CD4-positive, alpha-beta T cell (primary cell): ENCODE results near the gene CRB1. TPM values are rescaled to one million over a fixed set of nuclear protein-coding genes. Genes with fewer than 3 reads are reported as not detected.

Experiments
- ATAC-seq: fragments of 200-7000 bp; cut with Tn5 transposase; one replicate; pipeline ENCODE4 v1.10.0; 2022; ENCODE audit warnings: mild to moderate bottlenecking; ENCODE audit not compliant: poor library complexity
- CTCF ChIA-PET: fragments of 350-600 bp; sonication (Branson Sonifier 250); formaldehyde crosslinking; loops from one replicate; lab custom pipeline; 2021; ENCODE audit warnings: antibody characterized with exemption, inconsistent platforms; lab: Charles Lee
- POLR2A ChIA-PET: fragments of 350-600 bp; sonication (Branson Sonifier 250); formaldehyde crosslinking; loops from one replicate; lab custom pipeline; 2021; ENCODE audit warnings: antibody characterized with exemption, inconsistent platforms; lab: Charles Lee
- DNase-seq, 14 experiments: peaks; one replicate each; pipeline ENCODE4 v3.0.0-alpha.2; 2013 to 2020; ENCODE audit warnings: mixed read lengths in 2 of 14
- H3K27ac ChIP-seq, 2 donors: one replicate each; pipeline versions ENCODE4 v1.5.1 to v1.7.0; 2013; ENCODE audit warnings: low read length in 2 of 2, low read depth in 1 of 2, mild to moderate bottlenecking in 1 of 2
- H3K27me3 ChIP-seq, 2 experiments: 1 replicate in 1 of 2; 2 replicates in 1 of 2; pipeline versions ENCODE4 v1.6.1 to v1.7.0; 2013; ENCODE audit warnings: low read length in 2 of 2, control low read depth in 1 of 2, mild to moderate bottlenecking in 1 of 2, moderate library complexity in 1 of 2; ENCODE audit not compliant: insufficient read depth in 2 of 2, control insufficient read depth in 1 of 2
- H3K36me3 ChIP-seq: one replicate; pipeline ENCODE4 v1.6.1; 2013; ENCODE audit warnings: low read length, control low read depth; ENCODE audit not compliant: insufficient read depth
- H3K4me1 ChIP-seq: one replicate; pipeline ENCODE4 v1.6.1; 2013; ENCODE audit warnings: low read length, control low read depth; ENCODE audit not compliant: insufficient read depth
- H3K4me3 ChIP-seq: one replicate; pipeline ENCODE4 v1.5.1; 2013; ENCODE audit warnings: mild to moderate bottlenecking, low read length, moderate library complexity
- H3K9me3 ChIP-seq, 2 experiments: 1 replicate in 1 of 2; 2 replicates in 1 of 2; pipeline versions ENCODE4 v1.6.1 to v1.7.0; 2013; ENCODE audit warnings: low read length in 2 of 2, mild to moderate bottlenecking in 2 of 2, control low read depth in 1 of 2, moderate library complexity in 1 of 2; ENCODE audit not compliant: control insufficient read depth in 1 of 2, insufficient read depth in 1 of 2
- H3K27ac Mint-ChIP-seq: one replicate; pipeline ENCODE4 v1.8.0; 2020; ENCODE audit warnings: mixed read lengths
- H3K27me3 Mint-ChIP-seq: one replicate; pipeline ENCODE4 v1.8.0; 2021; ENCODE audit warnings: mixed read lengths
- H3K36me3 Mint-ChIP-seq: one replicate; pipeline ENCODE4 v1.8.0; 2021; ENCODE audit warnings: low read depth, mixed read lengths
- H3K4me1 Mint-ChIP-seq: one replicate; pipeline ENCODE4 v1.8.0; 2021; ENCODE audit warnings: low read depth, mixed read lengths
- H3K4me3 Mint-ChIP-seq: one replicate; pipeline ENCODE4 v1.8.0; 2020; ENCODE audit warnings: mild to moderate bottlenecking, mixed read lengths
- H3K9me3 Mint-ChIP-seq: one replicate; pipeline ENCODE4 v1.8.0; 2020; ENCODE audit warnings: mixed read lengths
- intact Hi-C, 2 experiments: fragments of 100-400 bp; cut with DNase I in 1 of 2; cut with micrococcal nuclease in 1 of 2; formaldehyde crosslinking; loops; one replicate each; pipeline versions ENCODE4 v1.15.1 to v1.9.0; 2023 to 2025; cut with DNase I, micrococcal nuclease
- total RNA-seq, 174 experiments: library from RNA in 2 of 174; stranded (reverse) in 2 of 174; gene quantifications; one replicate each; pipeline ENCODE4 v1.2.3 and lab custom pipeline; 2021 to 2026
- TF ChIP-seq, protein P1 (sequence below): fragments of 200-600 bp; IDR thresholded peaks from one replicate; pipeline ENCODE4 v1.8.0; 2022; ENCODE audit warnings: antibody characterized with exemption, mild to moderate bottlenecking

Gene CRB1
- total RNA-seq, 2 experiments from 2014 or later = 0.17 to 0.25 TPM

DNA sequence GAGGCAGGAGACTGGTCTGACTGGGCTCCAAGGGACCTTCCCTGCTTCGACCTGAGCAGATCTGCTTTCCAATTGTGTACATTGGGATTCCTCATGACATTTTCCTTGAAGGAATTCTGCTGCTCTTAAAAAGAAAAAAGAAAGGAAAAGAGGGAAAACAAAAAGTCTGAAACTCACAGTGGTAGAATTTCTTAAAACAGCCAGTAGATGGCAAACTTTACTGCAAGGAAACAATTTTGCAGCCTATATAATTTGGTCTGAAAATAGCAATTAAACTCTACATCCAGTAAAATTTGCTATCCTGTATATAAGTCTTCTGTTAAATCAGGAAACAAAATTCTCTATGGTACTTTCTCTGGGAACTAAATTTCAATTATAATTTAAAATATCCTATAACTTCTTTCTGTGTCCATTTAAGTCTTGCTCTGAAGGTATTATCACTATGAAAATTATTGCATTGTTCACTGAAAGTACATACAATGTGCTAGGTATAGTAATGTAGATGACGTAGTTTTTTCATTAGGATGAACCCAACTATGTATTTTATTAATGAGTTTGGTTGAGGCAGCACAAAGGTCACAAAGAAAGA, 59.8 kb downstream of the CRB1 start:
- CTCF ChIA-PET = no interaction called here
- no peaks in the 10 kb centered on the region for H3K9me3 ChIP-seq
- no peaks in the 10 kb centered on the region for H3K4me1 Mint-ChIP-seq
- no peaks in the 10 kb centered on the region for H3K36me3 Mint-ChIP-seq
- no peaks in the 10 kb centered on the region for H3K27me3 Mint-ChIP-seq
- POLR2A ChIA-PET = no interaction called here
- no peaks in the 10 kb centered on the region for H3K27me3 ChIP-seq
- no peaks in the 10 kb centered on the region for H3K9me3 Mint-ChIP-seq
- H3K4me3 ChIP-seq = no peak overlapping the region
- DNase-seq (peak in 2 of 14 experiments; percentile 2 to 9), ATAC-seq (no peak)
- no peak overlapping the region for H3K27ac ChIP-seq
- intact Hi-C loops = loop anchor here (5.0 to 10.0 kb wide), 3 partner anchors 194 to 1137 kb away; no protein-coding TSS in a partner anchor
- no peaks in the 10 kb centered on the region for H3K36me3 ChIP-seq
- H3K27ac Mint-ChIP-seq = no peak overlapping the region
- no peak overlapping the region for H3K4me3 Mint-ChIP-seq
- TF ChIP-seq, protein P1, sequence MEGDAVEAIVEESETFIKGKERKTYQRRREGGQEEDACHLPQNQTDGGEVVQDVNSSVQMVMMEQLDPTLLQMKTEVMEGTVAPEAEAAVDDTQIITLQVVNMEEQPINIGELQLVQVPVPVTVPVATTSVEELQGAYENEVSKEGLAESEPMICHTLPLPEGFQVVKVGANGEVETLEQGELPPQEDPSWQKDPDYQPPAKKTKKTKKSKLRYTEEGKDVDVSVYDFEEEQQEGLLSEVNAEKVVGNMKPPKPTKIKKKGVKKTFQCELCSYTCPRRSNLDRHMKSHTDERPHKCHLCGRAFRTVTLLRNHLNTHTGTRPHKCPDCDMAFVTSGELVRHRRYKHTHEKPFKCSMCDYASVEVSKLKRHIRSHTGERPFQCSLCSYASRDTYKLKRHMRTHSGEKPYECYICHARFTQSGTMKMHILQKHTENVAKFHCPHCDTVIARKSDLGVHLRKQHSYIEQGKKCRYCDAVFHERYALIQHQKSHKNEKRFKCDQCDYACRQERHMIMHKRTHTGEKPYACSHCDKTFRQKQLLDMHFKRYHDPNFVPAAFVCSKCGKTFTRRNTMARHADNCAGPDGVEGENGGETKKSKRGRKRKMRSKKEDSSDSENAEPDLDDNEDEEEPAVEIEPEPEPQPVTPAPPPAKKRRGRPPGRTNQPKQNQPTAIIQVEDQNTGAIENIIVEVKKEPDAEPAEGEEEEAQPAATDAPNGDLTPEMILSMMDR = peak; percentile 69
- no peaks in the 10 kb centered on the region for H3K4me1 ChIP-seq

DNA sequence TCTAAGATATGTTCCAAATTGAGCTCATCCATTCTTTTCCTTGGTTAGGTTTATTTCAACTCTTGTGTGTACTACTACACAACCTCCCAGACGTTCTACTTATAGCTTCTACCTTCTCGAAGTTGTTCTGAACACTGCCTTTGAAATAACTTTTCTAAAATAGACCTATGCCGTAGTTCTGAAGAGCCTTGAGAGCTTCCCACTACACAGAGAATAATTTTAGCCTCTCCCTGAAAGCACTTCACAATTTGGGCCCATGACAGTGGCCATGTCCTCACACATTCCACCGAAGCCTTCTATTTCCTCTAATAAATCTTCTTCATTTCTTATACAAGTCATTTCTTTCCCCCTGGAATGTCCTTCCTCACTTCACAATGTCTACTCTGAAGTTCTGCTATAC, 62.2 kb downstream of the CRB1 start:
- Mint-ChIP-seq H3K9me3 (no peaks in the 10 kb centered on the region), H3K27me3 (no peaks in the 10 kb centered on the region), H3K36me3 (no peaks in the 10 kb centered on the region), H3K4me1 (no peaks in the 10 kb centered on the region), H3K27ac (no peak overlapping the region), H3K4me3 (no peak overlapping the region)
- ATAC-seq (no peak), DNase-seq (no peak)
- ChIA-PET POLR2A (no interaction called here), CTCF (no interaction called here)
- no peak overlapping the region for H3K4me3 ChIP-seq
- H3K9me3 ChIP-seq = no peaks in the 10 kb centered on the region
- no peaks in the 10 kb centered on the region for H3K4me1 ChIP-seq
- no peaks in the 10 kb centered on the region for H3K27me3 ChIP-seq
- no peaks in the 10 kb centered on the region for H3K36me3 ChIP-seq
- H3K27ac ChIP-seq = no peak overlapping the region
- intact Hi-C loops = no loop called here
- TF ChIP-seq, protein P1 = no peak

DNA sequence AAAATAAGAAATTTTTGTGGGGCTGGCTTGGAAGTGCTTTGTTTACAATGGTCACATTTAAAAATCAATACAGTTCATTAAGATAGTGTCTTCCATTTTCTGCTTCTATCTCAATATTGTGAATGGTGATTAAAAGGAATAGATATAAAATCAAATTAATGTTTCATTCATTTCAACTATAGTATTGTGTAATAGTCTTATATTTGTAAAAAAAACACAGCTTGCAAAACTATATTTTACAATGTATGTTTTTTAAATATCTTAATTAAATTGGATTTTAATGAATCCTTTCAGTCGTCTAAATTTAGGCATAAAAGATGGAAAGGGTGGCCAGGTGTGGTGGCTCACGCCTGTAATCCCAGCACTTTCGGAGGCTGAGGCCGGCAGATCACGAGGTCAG, 63.5 kb downstream of the CRB1 start:
- intact Hi-C loops = no loop called here
- H3K27ac Mint-ChIP-seq = no peak overlapping the region
- no peaks in the 10 kb centered on the region for H3K27me3 Mint-ChIP-seq
- Histone ChIP-seq H3K36me3 (no peaks in the 10 kb centered on the region), H3K27ac (no peak overlapping the region), H3K4me1 (no peaks in the 10 kb centered on the region), H3K4me3 (no peak overlapping the region), H3K9me3 (no peaks in the 10 kb centered on the region), H3K27me3 (no peaks in the 10 kb centered on the region)
- no peak overlapping the region for H3K4me3 Mint-ChIP-seq
- TF ChIP-seq, protein P1 = no peak
- ATAC-seq (no peak), DNase-seq (no peak)
- H3K36me3 Mint-ChIP-seq = no peaks in the 10 kb centered on the region
- H3K4me1 Mint-ChIP-seq = no peaks in the 10 kb centered on the region
- ChIA-PET CTCF (no interaction called here), POLR2A (interaction anchor here (0.6 kb wide), 1 partner anchor 28 kb away, joined by 3 read pairs; no protein-coding TSS in a partner anchor)
- no peaks in the 10 kb centered on the region for H3K9me3 Mint-ChIP-seq
